ENCODE data around the gene GDPD4. TPM values are rescaled to one million over a fixed set of nuclear protein-coding genes. Genes with fewer than 3 reads are reported as not detected.

GDPD4 gene
- total and polyA plus RNA-seq, 9 of the 15 experiments (the other 6 are each of a cell fraction or from before 2014, with no cell fraction given), result 0.40 TPM; not detected in 8

DNA sequence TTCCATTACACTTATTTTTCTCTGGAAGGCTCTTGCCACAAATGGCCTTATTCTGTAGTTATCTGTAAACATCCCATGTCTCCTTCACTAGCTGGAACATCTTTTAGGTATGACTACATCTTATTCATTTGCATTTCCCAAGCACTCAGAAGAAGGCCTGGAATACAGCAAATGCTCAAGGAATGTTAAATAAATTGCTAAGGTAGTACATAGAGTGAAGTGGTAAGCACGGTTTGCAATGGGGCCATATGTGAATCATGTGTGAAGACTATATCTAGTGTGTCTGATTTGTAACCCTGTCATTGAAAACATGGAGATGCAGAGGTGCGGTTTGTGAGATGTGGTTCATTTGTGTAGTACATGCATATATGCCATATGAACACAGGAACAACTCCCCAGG lies 33.5 kb downstream of the GDPD4 start:
- H3K4me2 ChIP-seq (ENCODE audit: insufficient read depth, low read length), result no peak overlapping the region
- no peak overlapping the region for H3K4me3 ChIP-seq
- H2AFZ ChIP-seq (ENCODE audit: low read depth, low read length), result no peak overlapping the region
- no peak overlapping the region for H3K27ac ChIP-seq (ENCODE audit: extremely low read depth, low read depth, low read length)
- no peaks in the 10 kb centered on the region for H3K27me3 ChIP-seq (ENCODE audit: control insufficient read depth in 2 of 2, insufficient read depth in 2 of 2, low read length in 2 of 2)
- WGBS (ENCODE audit: insufficient coverage, low coverage, missing lambda C conversion rate), result 0% methylated on average over 2 of the region's 2 CpGs
- H3K4me1 ChIP-seq (replicated peaks in 1 of 2; ENCODE audit: control insufficient read depth in 2 of 2, insufficient read depth in 2 of 2, low read length in 2 of 2), result no peaks in the 10 kb centered on the region
- intact Hi-C loops (cut with micrococcal nuclease), result no loop called here
- ChIA-PET CTCF (ENCODE audit: low intra/inter-chr PET ratio) (no interaction called here), POLR2A (no interaction called here)
- in situ Hi-C loops (cut with MboI), result no loop called here
- no peak for DNase-seq (ENCODE audit: extremely low read depth in 1 of 4, low spot score in 3 of 4)
- no peak overlapping the region for H3K9ac ChIP-seq (ENCODE audit: insufficient read depth in 1 of 2, low read depth in 2 of 2, low read length in 2 of 2)
- no TSS peak for BruUV-seq (replicated peaks)
- H3K9me1 ChIP-seq (ENCODE audit: control insufficient read depth, insufficient read depth, low read length), result no peaks in the 10 kb centered on the region
- ATAC-seq, result no peak
- H3K36me3 ChIP-seq (ENCODE audit: control insufficient read depth, insufficient read depth, low read length), result no peaks in the 10 kb centered on the region
- H3K79me2 ChIP-seq (ENCODE audit: control insufficient read depth, insufficient read depth, low read length), result no peaks in the 10 kb centered on the region
- H4K20me1 ChIP-seq (replicated peaks; ENCODE audit: control insufficient read depth, insufficient read depth, low read length), result no peaks in the 10 kb centered on the region
- H3K9me3 ChIP-seq (replicated peaks; ENCODE audit: control insufficient read depth, insufficient read depth, low read depth, low read length), result no peaks in the 10 kb centered on the region
- no peak for FAIRE-seq
- no peak for TF ChIP-seq RFX5 (IDR thresholded peaks at IDR 0.05; ENCODE audit: low read depth, low read length)
- no peak for TF ChIP-seq KAT8 (IDR thresholded peaks at IDR 0.05; ENCODE audit: low read depth)
- no peak for TF ChIP-seq CHAMP1 (IDR thresholded peaks at IDR 0.05)
- no peak for TF ChIP-seq ZBTB26 (CRISPR knock-in tag; IDR thresholded peaks at IDR 0.05)
- no peak for TF ChIP-seq RBM39 (optimal IDR thresholded peaks at IDR 0.05; ENCODE audit: low read depth, low read length)
- no peak for TF ChIP-seq DNMT1 (IDR thresholded peaks at IDR 0.05)
- TF ChIP-seq CAMTA2 (CRISPR knock-in tag; conservative IDR thresholded peaks at IDR 0.05), result no peak
- TF ChIP-seq ZNF79 (CRISPR knock-in tag; IDR thresholded peaks at IDR 0.05; ENCODE audit: low read depth), result no peak
- no peak for TF ChIP-seq CGGBP1 (CRISPR knock-in tag; IDR thresholded peaks at IDR 0.05)
- TF ChIP-seq ZBTB49 (CRISPR knock-in tag; IDR thresholded peaks at IDR 0.05; ENCODE audit: borderline replicate concordance), result no peak
- TF ChIP-seq CEBPG (CRISPR knock-in tag; IDR thresholded peaks at IDR 0.05), result no peak
- no peak for TF ChIP-seq CEBPG (tag; conservative IDR thresholded peaks at IDR 0.05 in 1 of 2, IDR thresholded peaks at IDR 0.05 in 1 of 2)
- TF ChIP-seq, protein P1, sequence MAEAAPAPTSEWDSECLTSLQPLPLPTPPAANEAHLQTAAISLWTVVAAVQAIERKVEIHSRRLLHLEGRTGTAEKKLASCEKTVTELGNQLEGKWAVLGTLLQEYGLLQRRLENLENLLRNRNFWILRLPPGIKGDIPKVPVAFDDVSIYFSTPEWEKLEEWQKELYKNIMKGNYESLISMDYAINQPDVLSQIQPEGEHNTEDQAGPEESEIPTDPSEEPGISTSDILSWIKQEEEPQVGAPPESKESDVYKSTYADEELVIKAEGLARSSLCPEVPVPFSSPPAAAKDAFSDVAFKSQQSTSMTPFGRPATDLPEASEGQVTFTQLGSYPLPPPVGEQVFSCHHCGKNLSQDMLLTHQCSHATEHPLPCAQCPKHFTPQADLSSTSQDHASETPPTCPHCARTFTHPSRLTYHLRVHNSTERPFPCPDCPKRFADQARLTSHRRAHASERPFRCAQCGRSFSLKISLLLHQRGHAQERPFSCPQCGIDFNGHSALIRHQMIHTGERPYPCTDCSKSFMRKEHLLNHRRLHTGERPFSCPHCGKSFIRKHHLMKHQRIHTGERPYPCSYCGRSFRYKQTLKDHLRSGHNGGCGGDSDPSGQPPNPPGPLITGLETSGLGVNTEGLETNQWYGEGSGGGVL (CRISPR knock-in tag; IDR thresholded peaks at IDR 0.05), result no peak
- no peak for TF ChIP-seq POLR2AphosphoS5 (IDR thresholded peaks at IDR 0.05; ENCODE audit: control insufficient read depth, insufficient read depth, low read depth, low read length)
